Uterus (tissue), 2 donors: Measurements from ENCODE around the gene SELENOM.

Experiments used
- CTCF ChIP-seq, 4 experiments: fragments of 200-600 bp in 2 of 4; fragments of 450-650 bp in 2 of 4; sonication (generic) in 2 of 4; IDR thresholded peaks; one replicate each; pipeline ENCODE4 v1.5.1; 2016 to 2019; ENCODE audit warnings: antibody characterized with exemption in 4 of 4, mild to moderate bottlenecking in 2 of 4, moderate library complexity in 1 of 4
- POLR2A ChIP-seq, 2 donors: fragments of 450-650 bp; IDR thresholded peaks; one replicate each; pipeline ENCODE4 v1.6.1; 2016; ENCODE audit warnings: antibody characterized with exemption in 2 of 2, mild to moderate bottlenecking in 1 of 2, moderate library complexity in 1 of 2

DNA sequence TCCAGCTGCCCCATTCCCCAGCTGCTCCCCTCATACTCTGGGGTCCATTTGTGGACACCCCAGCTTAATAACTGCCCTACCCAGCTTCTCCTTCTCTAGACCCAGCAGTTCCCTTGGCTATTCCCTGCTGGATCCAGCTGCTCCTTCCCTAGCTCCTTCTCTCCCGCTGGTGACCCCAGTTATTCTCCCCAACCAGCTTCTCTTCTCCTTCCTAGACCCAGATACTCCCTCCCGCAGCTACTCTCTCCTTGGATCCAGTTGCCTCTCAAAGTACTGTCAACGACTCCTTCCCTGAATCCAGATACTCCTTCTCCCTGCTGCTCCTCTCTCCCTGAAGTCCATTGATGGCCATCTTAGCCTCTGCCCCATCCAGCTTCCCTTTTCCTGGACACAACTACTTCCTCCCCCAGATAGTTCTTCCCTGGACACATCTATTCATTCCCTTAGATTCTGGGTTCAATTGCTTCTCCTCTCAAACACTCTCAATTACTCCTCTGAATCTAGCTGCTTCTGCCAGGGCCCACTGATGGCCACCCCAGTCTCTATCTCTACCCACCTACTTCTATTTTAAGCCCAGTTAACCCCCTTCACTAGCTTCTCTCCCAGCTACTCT is 11.6 kb downstream of the SELENOM start:
- TF ChIP-seq POLR2A (IDR thresholded peaks at IDR 0.05) = no peak
- TF ChIP-seq CTCF (IDR thresholded peaks at IDR 0.05) = no peak
